Endothelial cell of umbilical vein (primary cell): ENCODE data around the gene RPL35. TPM values are rescaled to one million over a fixed set of nuclear protein-coding genes. Genes with fewer than 3 reads are reported as not detected.

Source experiments
- BruUV-seq: library from RNA; stranded (reverse); fragments of 400-500 nt; replicated peaks from 2 replicates; lab custom pipeline; 2021; lab: Mats Ljungman, UMichigan
- CTCF ChIA-PET: fragments of 300-600, 350-600 bp; sonication (Branson Sonifier 250); formaldehyde crosslinking; loops from one replicate; lab custom pipeline; 2021; ENCODE audit warnings: antibody characterized with exemption, inconsistent platforms; lab: Charles Lee
- POLR2A ChIA-PET: fragments of 300-600, 350-600 bp; sonication (Branson Sonifier 250); formaldehyde crosslinking; loops from one replicate; lab custom pipeline; 2021; ENCODE audit warnings: antibody characterized with exemption, inconsistent platforms; lab: Charles Lee
- DNase-seq: peaks from one replicate; pipeline ENCODE4 v3.0.0-alpha.2; 2011; ENCODE audit warnings: low read depth, low spot score
- FAIRE-seq: peaks from 2 replicates; lab custom pipeline; 2011; peaks lifted over from hg19 to GRCh38; lab: Jason Lieb, UNC
- H2AFZ ChIP-seq: 2 replicates; pipeline ENCODE4 v1.6.0; 2012; ENCODE audit warnings: low read depth, low read length, control low read depth, inconsistent platforms
- H3K27ac ChIP-seq: 2 replicates; pipeline ENCODE4 v1.5.1; 2011; ENCODE audit warnings: low read depth, mild to moderate bottlenecking, control low read depth, low read length, moderate library complexity; ENCODE audit not compliant: insufficient read depth
- H3K27me3 ChIP-seq, 2 experiments: 2 replicates each; pipeline versions ENCODE4 v1.6.0 to v1.6.1; 2011; ENCODE audit warnings: low read length in 2 of 2, mixed read lengths in 1 of 2; ENCODE audit not compliant: control insufficient read depth in 2 of 2, insufficient read depth in 2 of 2
- H3K36me3 ChIP-seq, 2 experiments: 2 replicates in 1 of 2; 3 replicates in 1 of 2; pipeline ENCODE4 v1.5.1; 2011; ENCODE audit warnings: low read length in 2 of 2, mild to moderate bottlenecking in 1 of 2, moderate library complexity in 1 of 2; ENCODE audit not compliant: control insufficient read depth in 2 of 2, insufficient read depth in 2 of 2; ENCODE audit errors: extremely low read depth in 1 of 2
- H3K4me1 ChIP-seq: 3 replicates; pipeline ENCODE4 v1.5.1; 2011; ENCODE audit warnings: mild to moderate bottlenecking, low read length; ENCODE audit not compliant: control insufficient read depth, insufficient read depth; ENCODE audit errors: extremely low read depth
- H3K4me2 ChIP-seq: 2 replicates; pipeline ENCODE4 v1.6.1; 2011; ENCODE audit warnings: low read length, control low read depth, mixed read lengths; ENCODE audit not compliant: insufficient read depth
- H3K4me3 ChIP-seq, 3 experiments: fragments of 200-600 bp in 1 of 3; sonication (generic), shearing (Covaris generic) in 1 of 3; replicated peaks in 1 of 3; 2 replicates each; pipeline ENCODE4 v1.5.1; 2011 to 2016; ENCODE audit warnings: control low read depth in 3 of 3, low read length in 3 of 3, mild to moderate bottlenecking in 2 of 3, inconsistent platforms in 1 of 3, low read depth in 1 of 3, moderate library complexity in 1 of 3; ENCODE audit not compliant: insufficient read depth in 1 of 3
- H3K79me2 ChIP-seq: 2 replicates; pipeline ENCODE4 v1.6.0; 2012; ENCODE audit warnings: low read length, inconsistent platforms; ENCODE audit not compliant: control insufficient read depth, insufficient read depth
- H3K9ac ChIP-seq: replicated peaks from 2 replicates; pipeline ENCODE3; 2011; ENCODE audit warnings: low read length, control low read depth; ENCODE audit not compliant: insufficient read depth; ENCODE audit errors: extremely low read depth
- H3K9me1 ChIP-seq: replicated peaks from 3 replicates; pipeline ENCODE4 v1.6.0; 2011; ENCODE audit warnings: mild to moderate bottlenecking, low read length; ENCODE audit not compliant: control insufficient read depth, insufficient read depth; ENCODE audit errors: extremely low read depth
- H3K9me3 ChIP-seq: replicated peaks from 2 replicates; pipeline ENCODE4 v1.5.1; 2012; ENCODE audit warnings: low read length, inconsistent platforms; ENCODE audit not compliant: control insufficient read depth, insufficient read depth
- H4K20me1 ChIP-seq: replicated peaks from 2 replicates; pipeline ENCODE3; 2011; ENCODE audit warnings: mild to moderate bottlenecking, low read length; ENCODE audit not compliant: control insufficient read depth, insufficient read depth; ENCODE audit errors: extremely low read depth
- EZH2 ChIP-seq: IDR thresholded peaks from 2 replicates; pipeline ENCODE4 v1.6.1; 2012; ENCODE audit warnings: borderline replicate concordance, low read depth, mild to moderate bottlenecking, moderate library complexity, low read length, inconsistent platforms; ENCODE audit not compliant: severe bottlenecking
- FOS ChIP-seq: IDR thresholded peaks from 2 replicates; pipeline ENCODE4 v1.6.1; 2011; ENCODE audit warnings: mild to moderate bottlenecking, low read length, moderate library complexity, borderline replicate concordance; ENCODE audit not compliant: insufficient read depth
- GATA2 ChIP-seq: IDR thresholded peaks from 2 replicates; pipeline ENCODE4 v1.7.0; 2011; ENCODE audit warnings: low read depth, mild to moderate bottlenecking, moderate library complexity, mixed read lengths, low read length; ENCODE audit not compliant: insufficient read length, insufficient read depth
- JUN ChIP-seq: IDR thresholded peaks from 2 replicates; pipeline ENCODE4 v1.6.1; 2011; ENCODE audit warnings: borderline replicate concordance, low read depth; ENCODE audit not compliant: insufficient read length, insufficient read depth
- MYC ChIP-seq: IDR thresholded peaks from one replicate; pipeline ENCODE4 v1.6.1; 2011; ENCODE audit warnings: mild to moderate bottlenecking, low read depth, low read length
- POLR2A ChIP-seq: IDR thresholded peaks from 2 replicates; pipeline ENCODE4 v1.6.1; 2012; ENCODE audit warnings: low read depth, mild to moderate bottlenecking, control low read depth, low read length
- POLR2AphosphoS5 ChIP-seq: IDR thresholded peaks from 2 replicates; pipeline ENCODE4 v1.6.1; 2012; ENCODE audit warnings: low read depth, mild to moderate bottlenecking, control low read depth, low read length, moderate library complexity; ENCODE audit not compliant: insufficient read depth
- dilution Hi-C: fragments of 300-500 bp; cut with MboI; formaldehyde crosslinking; loops from one replicate; pipeline ENCODE4 v1.15.0; 2019; ENCODE audit warnings: low sequenced_read_pairs; ENCODE audit not compliant: extremely low pct_ligation_motif_present
- intact Hi-C: fragments of 100-400 bp; cut with micrococcal nuclease; formaldehyde crosslinking; loops from one replicate; pipeline ENCODE4 v1.10.0; 2022
- polyA plus RNA-seq, 4 experiments: library from polyadenylated mRNA; depleted of rRNA in 3 of 4; stranded (reverse) in 3 of 4; unstranded in 1 of 4; fragments of >200 nt; gene quantifications; 2 replicates each; pipeline versions ENCODE4 v1.2.1 to v1.2.3, GENCODE V29; 2011 to 2012; ENCODE audit warnings: missing spikeins in 1 of 4
- total RNA-seq: library from RNA; stranded (reverse); gene quantifications from 2 replicates; pipeline ENCODE4 v1.2.3, GENCODE V29; 2021
- TF ChIP-seq, protein P1 (sequence below), 2 donors: IDR thresholded peaks; 1 replicate in 1 of 2; 2 replicates in 1 of 2; pipeline ENCODE4 v1.5.1; 2011; ENCODE audit warnings: low read length in 2 of 2, mild to moderate bottlenecking in 2 of 2, moderate library complexity in 2 of 2, control low read depth in 1 of 2, inconsistent platforms in 1 of 2, low read depth in 1 of 2; ENCODE audit not compliant: insufficient read depth in 1 of 2; ENCODE audit errors: extremely low read depth in 1 of 2
- TF ChIP-seq, protein P2 (sequence below): IDR thresholded peaks from 2 replicates; pipeline ENCODE4 v1.6.1; 2011; ENCODE audit not compliant: insufficient read depth, insufficient read length

RPL35 gene
- total and polyA plus RNA-seq, 2 donors (not counting 3 experiments of a cell fraction or from before 2014, with no cell fraction given): 1,230 to 2,206 TPM

DNA sequence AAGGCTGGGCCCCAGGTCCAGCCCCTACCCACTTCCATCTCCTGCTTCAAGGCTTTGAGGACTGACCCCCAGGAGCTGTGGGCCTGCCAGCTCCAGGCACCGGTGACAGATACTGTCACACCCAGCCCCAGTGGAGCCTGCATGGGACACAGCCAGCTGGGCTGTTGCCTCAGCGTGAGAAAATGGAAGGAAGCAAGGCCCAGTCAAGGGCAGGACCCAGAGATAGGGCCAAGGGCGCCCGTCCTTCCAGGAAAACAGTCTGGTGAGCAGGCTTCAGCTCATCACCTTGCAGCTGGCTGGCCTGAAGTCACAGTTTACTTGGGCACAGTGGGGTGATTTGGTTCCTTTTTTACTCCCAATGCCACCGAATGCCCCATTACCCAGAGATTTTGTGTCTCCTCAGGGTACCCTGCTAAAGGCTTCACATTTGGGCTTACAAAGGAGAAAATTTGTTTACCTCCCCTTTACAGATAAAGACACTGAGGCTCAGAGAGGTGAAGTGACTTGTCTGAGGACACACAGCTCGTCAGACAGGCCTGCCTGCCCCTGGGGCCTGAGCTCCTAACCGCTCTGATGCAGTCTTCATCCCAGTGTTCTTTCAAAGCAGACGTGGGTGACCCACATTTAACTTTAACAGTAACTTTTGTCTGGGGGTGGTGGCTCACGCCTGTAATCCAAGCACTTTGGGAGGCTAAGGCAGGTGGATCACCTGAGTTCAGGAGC lies 30.0 kb downstream of the RPL35 start:
- dilution Hi-C loops (no loop called here), intact Hi-C loops (no loop called here)
- Histone ChIP-seq H3K4me3 (no peak overlapping the region), H3K9ac (no peak overlapping the region), H3K4me2 (no peak overlapping the region), H3K4me1 (peaks cover 10% of the 10 kb centered on the region), H3K9me3 (no peaks in the 10 kb centered on the region), H3K27me3 (peaks cover 0 to 3% of the 10 kb centered on the region in 2 experiments), H2AFZ (no peak overlapping the region), H3K9me1 (no peaks in the 10 kb centered on the region), H3K79me2 (no peaks in the 10 kb centered on the region), H3K27ac (no peak overlapping the region), H4K20me1 (no peaks in the 10 kb centered on the region), H3K36me3 (no peaks in the 10 kb centered on the region)
- ChIA-PET POLR2A (interaction anchor here (1.2 kb wide), 2 partner anchors 29 to 52 kb away, joined by 3 to 4 read pairs; partner anchors contain the start of gene RPL35), CTCF (interaction anchor here (1.0 to 11.5 kb wide), 6 partner anchors 8 to 67 kb away, joined by 3 to 173 read pairs (median 16); partner anchors contain the start of genes NR6A1, OLFML2A and WDR38)
- DNase-seq: no peak
- FAIRE-seq: no peak
- no peak for TF ChIP-seq EZH2
- no peak for TF ChIP-seq FOS
- TF ChIP-seq MYC: no peak
- TF ChIP-seq GATA2: no peak
- no TSS peak for BruUV-seq

GRCh38 chr9:124830593-124830992 lies 31.2 kb downstream of the RPL35 start:
- POLR2A ChIA-PET: no interaction called here
- H3K4me2 ChIP-seq: no peak overlapping the region
- no peak for FAIRE-seq
- no peaks in the 10 kb centered on the region for H3K9me3 ChIP-seq
- dilution Hi-C loops (no loop called here), intact Hi-C loops (no loop called here)
- no peaks in the 10 kb centered on the region for H3K79me2 ChIP-seq
- CTCF ChIA-PET: interaction anchor here (0.6 to 4.5 kb wide), 4 partner anchors 10 to 38 kb away, joined by 3 to 32 read pairs (median 16); partner anchors contain the start of gene WDR38
- peaks cover 10% of the 10 kb centered on the region for H3K4me1 ChIP-seq
- H3K9me1 ChIP-seq: no peaks in the 10 kb centered on the region
- H4K20me1 ChIP-seq: no peaks in the 10 kb centered on the region
- H3K36me3 ChIP-seq: no peaks in the 10 kb centered on the region
- TF ChIP-seq, protein P1, sequence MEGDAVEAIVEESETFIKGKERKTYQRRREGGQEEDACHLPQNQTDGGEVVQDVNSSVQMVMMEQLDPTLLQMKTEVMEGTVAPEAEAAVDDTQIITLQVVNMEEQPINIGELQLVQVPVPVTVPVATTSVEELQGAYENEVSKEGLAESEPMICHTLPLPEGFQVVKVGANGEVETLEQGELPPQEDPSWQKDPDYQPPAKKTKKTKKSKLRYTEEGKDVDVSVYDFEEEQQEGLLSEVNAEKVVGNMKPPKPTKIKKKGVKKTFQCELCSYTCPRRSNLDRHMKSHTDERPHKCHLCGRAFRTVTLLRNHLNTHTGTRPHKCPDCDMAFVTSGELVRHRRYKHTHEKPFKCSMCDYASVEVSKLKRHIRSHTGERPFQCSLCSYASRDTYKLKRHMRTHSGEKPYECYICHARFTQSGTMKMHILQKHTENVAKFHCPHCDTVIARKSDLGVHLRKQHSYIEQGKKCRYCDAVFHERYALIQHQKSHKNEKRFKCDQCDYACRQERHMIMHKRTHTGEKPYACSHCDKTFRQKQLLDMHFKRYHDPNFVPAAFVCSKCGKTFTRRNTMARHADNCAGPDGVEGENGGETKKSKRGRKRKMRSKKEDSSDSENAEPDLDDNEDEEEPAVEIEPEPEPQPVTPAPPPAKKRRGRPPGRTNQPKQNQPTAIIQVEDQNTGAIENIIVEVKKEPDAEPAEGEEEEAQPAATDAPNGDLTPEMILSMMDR (IDR thresholded peaks at IDR 0.05; ENCODE audit: extremely low read depth in 1 of 2, insufficient read depth in 1 of 2, low read depth in 1 of 2, low read length in 2 of 2): no peak
- no peak for TF ChIP-seq POLR2AphosphoS5
- TF ChIP-seq POLR2A: no peak
- no peak for TF ChIP-seq FOS
- no peak for TF ChIP-seq GATA2
- TF ChIP-seq EZH2: no peak
- TF ChIP-seq MYC: no peak
- no peak for TF ChIP-seq JUN
- TF ChIP-seq, protein P2, sequence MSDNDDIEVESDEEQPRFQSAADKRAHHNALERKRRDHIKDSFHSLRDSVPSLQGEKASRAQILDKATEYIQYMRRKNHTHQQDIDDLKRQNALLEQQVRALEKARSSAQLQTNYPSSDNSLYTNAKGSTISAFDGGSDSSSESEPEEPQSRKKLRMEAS: no peak
- no peak overlapping the region for H3K27ac ChIP-seq
- no peak overlapping the region for H3K4me3 ChIP-seq
- no peak for DNase-seq
- H3K27me3 ChIP-seq: peaks cover 0 to 3% of the 10 kb centered on the region in 2 experiments
- no TSS peak for BruUV-seq
- no peak overlapping the region for H3K9ac ChIP-seq
- H2AFZ ChIP-seq: no peak overlapping the region
